Fibroblast of lung (primary cell): ENCODE measurements around the gene PGM2. TPM values are rescaled to one million over a fixed set of nuclear protein-coding genes. Genes with fewer than 3 reads are reported as not detected.

ENCODE experiments used
- DNase-seq, 2 donors: peaks; one replicate each; pipeline versions ENCODE4 v3.0.0 to v3.0.0-alpha.2; 2010; ENCODE audit warnings: low read depth in 2 of 2
- H2AFZ ChIP-seq: 2 replicates; pipeline ENCODE4 v1.5.1; 2012; ENCODE audit warnings: low read length, control low read depth, inconsistent platforms
- H3K27ac ChIP-seq: 2 replicates; pipeline ENCODE4 v1.5.1; 2011; ENCODE audit warnings: low read length, control low read depth; ENCODE audit not compliant: insufficient read depth
- H3K27me3 ChIP-seq: 2 replicates; pipeline ENCODE4 v1.5.1; 2011; ENCODE audit warnings: mild to moderate bottlenecking, low read length; ENCODE audit not compliant: control insufficient read depth, insufficient read depth
- H3K36me3 ChIP-seq: 2 replicates; pipeline ENCODE4 v1.5.1; 2011; ENCODE audit warnings: low read length; ENCODE audit not compliant: control insufficient read depth, insufficient read depth
- H3K4me1 ChIP-seq: 2 replicates; pipeline ENCODE4 v1.5.1; 2011; ENCODE audit warnings: low read length; ENCODE audit not compliant: control insufficient read depth, insufficient read depth; ENCODE audit errors: extremely low read depth
- H3K4me2 ChIP-seq: 2 replicates; pipeline ENCODE4 v1.5.1; 2011; ENCODE audit warnings: low read length, control low read depth; ENCODE audit not compliant: insufficient read depth; ENCODE audit errors: extremely low read depth
- H3K4me3 ChIP-seq, 4 experiments: fragments of 200-600 bp in 1 of 4; sonication (generic) in 1 of 4; replicated peaks in 1 of 4; 2 replicates each; pipeline ENCODE4 v1.5.1; 2011 to 2016; ENCODE audit warnings: low read length in 4 of 4, low read depth in 3 of 4, mild to moderate bottlenecking in 3 of 4, control low read depth in 2 of 4, inconsistent platforms in 1 of 4, mixed read lengths in 1 of 4; ENCODE audit not compliant: insufficient read depth in 1 of 4; ENCODE audit errors: control extremely low read depth in 1 of 4
- H3K79me2 ChIP-seq: 2 replicates; pipeline ENCODE4 v1.5.1; 2012; ENCODE audit warnings: mild to moderate bottlenecking, low read length, inconsistent platforms; ENCODE audit not compliant: control insufficient read depth, insufficient read depth
- H3K9ac ChIP-seq: 2 replicates; pipeline ENCODE4 v1.5.1; 2011; ENCODE audit warnings: mild to moderate bottlenecking, low read length, control low read depth; ENCODE audit not compliant: insufficient read depth
- H3K9me3 ChIP-seq: 2 replicates; pipeline ENCODE4 v1.5.1; 2012; ENCODE audit warnings: low read depth, low read length; ENCODE audit not compliant: control insufficient read depth, insufficient read depth
- H4K20me1 ChIP-seq: 2 replicates; pipeline ENCODE4 v1.5.1; 2011; ENCODE audit warnings: low read length; ENCODE audit not compliant: control insufficient read depth, insufficient read depth; ENCODE audit errors: extremely low read depth
- EZH2 ChIP-seq: IDR thresholded peaks from 2 replicates; pipeline ENCODE4 v1.5.1; 2012; ENCODE audit warnings: low read length, control low read depth, mild to moderate bottlenecking; ENCODE audit errors: missing control alignments
- polyA plus RNA-seq, 2 donors: library from polyadenylated mRNA; depleted of rRNA in 1 of 2; stranded (reverse) in 1 of 2; unstranded in 1 of 2; fragments of >200 nt; gene quantifications; 2 replicates each; pipeline ENCODE4 v1.2.1, GENCODE V29; 2011 to 2012; ENCODE audit warnings: missing spikeins in 1 of 2
- total RNA-seq: library from RNA; depleted of rRNA; stranded (reverse); fragments of >200 nt; gene quantifications from 2 replicates; pipeline ENCODE4 v1.2.1, GENCODE V29; 2014
- TF ChIP-seq, protein P1 (sequence below), 2 donors: IDR thresholded peaks in 1 of 2; conservative IDR thresholded peaks in 1 of 2; 1 replicate in 1 of 2; 2 replicates in 1 of 2; pipeline ENCODE4 v1.5.1; 2011 to 2012; ENCODE audit warnings: low read length in 2 of 2, control low read depth in 1 of 2, inconsistent platforms in 1 of 2, low read depth in 1 of 2, mild to moderate bottlenecking in 1 of 2

PGM2 gene
- total and polyA plus RNA-seq, 2 donors (not counting 1 experiment from before 2014, with no cell fraction given) = 15.0 to 15.1 TPM

- H2AFZ ChIP-seq = no peak overlapping the region
These were observed 55.3 kb downstream of the PGM2 start for GRCh38 chr4:37881811-37882210.

GRCh38 chr4:37882665-37883296 is 56.3 kb downstream of the PGM2 start:
- TF ChIP-seq, protein P1, sequence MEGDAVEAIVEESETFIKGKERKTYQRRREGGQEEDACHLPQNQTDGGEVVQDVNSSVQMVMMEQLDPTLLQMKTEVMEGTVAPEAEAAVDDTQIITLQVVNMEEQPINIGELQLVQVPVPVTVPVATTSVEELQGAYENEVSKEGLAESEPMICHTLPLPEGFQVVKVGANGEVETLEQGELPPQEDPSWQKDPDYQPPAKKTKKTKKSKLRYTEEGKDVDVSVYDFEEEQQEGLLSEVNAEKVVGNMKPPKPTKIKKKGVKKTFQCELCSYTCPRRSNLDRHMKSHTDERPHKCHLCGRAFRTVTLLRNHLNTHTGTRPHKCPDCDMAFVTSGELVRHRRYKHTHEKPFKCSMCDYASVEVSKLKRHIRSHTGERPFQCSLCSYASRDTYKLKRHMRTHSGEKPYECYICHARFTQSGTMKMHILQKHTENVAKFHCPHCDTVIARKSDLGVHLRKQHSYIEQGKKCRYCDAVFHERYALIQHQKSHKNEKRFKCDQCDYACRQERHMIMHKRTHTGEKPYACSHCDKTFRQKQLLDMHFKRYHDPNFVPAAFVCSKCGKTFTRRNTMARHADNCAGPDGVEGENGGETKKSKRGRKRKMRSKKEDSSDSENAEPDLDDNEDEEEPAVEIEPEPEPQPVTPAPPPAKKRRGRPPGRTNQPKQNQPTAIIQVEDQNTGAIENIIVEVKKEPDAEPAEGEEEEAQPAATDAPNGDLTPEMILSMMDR (conservative IDR thresholded peaks at IDR 0.05 in 1 of 2, IDR thresholded peaks at IDR 0.05 in 1 of 2; ENCODE audit: low read depth in 1 of 2, low read length in 2 of 2) = no peak
- no peak for TF ChIP-seq EZH2
- no peaks in the 10 kb centered on the region for H3K4me1 ChIP-seq
- H3K36me3 ChIP-seq = no peaks in the 10 kb centered on the region
- H3K79me2 ChIP-seq = no peaks in the 10 kb centered on the region
- no peaks in the 10 kb centered on the region for H3K9me3 ChIP-seq
- H4K20me1 ChIP-seq = no peaks in the 10 kb centered on the region
- H2AFZ ChIP-seq = no peak overlapping the region
- no peak overlapping the region for H3K9ac ChIP-seq
- H3K27ac ChIP-seq = no peak overlapping the region
- no peak overlapping the region for H3K4me2 ChIP-seq
- H3K4me3 ChIP-seq = no peak overlapping the region
- H3K27me3 ChIP-seq = no peaks in the 10 kb centered on the region
- no peak for DNase-seq

More at GRCh38 chr4:37881811-37882210, 55.3 kb downstream of the PGM2 start:
- no peak overlapping the region for H3K4me2 ChIP-seq
- H3K9ac ChIP-seq = no peak overlapping the region
- no peaks in the 10 kb centered on the region for H4K20me1 ChIP-seq
- no peaks in the 10 kb centered on the region for H3K36me3 ChIP-seq
- no peak for TF ChIP-seq EZH2
- TF ChIP-seq, protein P1 (conservative IDR thresholded peaks at IDR 0.05 in 1 of 2, IDR thresholded peaks at IDR 0.05 in 1 of 2; ENCODE audit: low read depth in 1 of 2, low read length in 2 of 2) = no peak
- H3K27me3 ChIP-seq = no peaks in the 10 kb centered on the region
- no peaks in the 10 kb centered on the region for H3K9me3 ChIP-seq
- H3K4me1 ChIP-seq = no peaks in the 10 kb centered on the region
- H3K4me3 ChIP-seq = no peak overlapping the region
- DNase-seq = no peak
- H3K27ac ChIP-seq = no peak overlapping the region
- H3K79me2 ChIP-seq = no peaks in the 10 kb centered on the region

GRCh38 chr4:37884855-37885487 is 58.5 kb downstream of the PGM2 start:
- H3K27ac ChIP-seq = no peak overlapping the region
- TF ChIP-seq EZH2 = no peak
- TF ChIP-seq, protein P1 (conservative IDR thresholded peaks at IDR 0.05 in 1 of 2, IDR thresholded peaks at IDR 0.05 in 1 of 2; ENCODE audit: low read depth in 1 of 2, low read length in 2 of 2) = no peak
- no peak overlapping the region for H2AFZ ChIP-seq
- peaks cover 7% of the 10 kb centered on the region for H3K27me3 ChIP-seq
- no peak overlapping the region for H3K4me3 ChIP-seq
- H3K9ac ChIP-seq = no peak overlapping the region
- H3K9me3 ChIP-seq = no peaks in the 10 kb centered on the region
- H3K4me2 ChIP-seq = no peak overlapping the region
- H3K36me3 ChIP-seq = no peaks in the 10 kb centered on the region
- no peaks in the 10 kb centered on the region for H4K20me1 ChIP-seq
- DNase-seq = peak in 1 of 2 donors; percentile 18
- no peaks in the 10 kb centered on the region for H3K4me1 ChIP-seq
- no peaks in the 10 kb centered on the region for H3K79me2 ChIP-seq
